Breast epithelium (tissue), 3 donors: ENCODE measurements around the gene ITGA6.

Source experiments
- POLR2A ChIP-seq: fragments of 450-650 bp; IDR thresholded peaks from one replicate; pipeline ENCODE4 v1.6.1; 2016; ENCODE audit warnings: antibody characterized with exemption, mild to moderate bottlenecking, moderate library complexity
- POLR2AphosphoS5 ChIP-seq, 3 donors: sonication (generic); formaldehyde crosslinking; IDR thresholded peaks; one replicate each; pipeline ENCODE4 v1.6.1; 2017; ENCODE audit warnings: antibody characterized with exemption in 3 of 3
- TF ChIP-seq, protein P1 (sequence below), 3 donors: fragments of 450-650 bp; IDR thresholded peaks; one replicate each; pipeline ENCODE4 v1.5.1; 2016 to 2017; ENCODE audit warnings: antibody characterized with exemption in 3 of 3, mild to moderate bottlenecking in 3 of 3, moderate library complexity in 3 of 3

DNA sequence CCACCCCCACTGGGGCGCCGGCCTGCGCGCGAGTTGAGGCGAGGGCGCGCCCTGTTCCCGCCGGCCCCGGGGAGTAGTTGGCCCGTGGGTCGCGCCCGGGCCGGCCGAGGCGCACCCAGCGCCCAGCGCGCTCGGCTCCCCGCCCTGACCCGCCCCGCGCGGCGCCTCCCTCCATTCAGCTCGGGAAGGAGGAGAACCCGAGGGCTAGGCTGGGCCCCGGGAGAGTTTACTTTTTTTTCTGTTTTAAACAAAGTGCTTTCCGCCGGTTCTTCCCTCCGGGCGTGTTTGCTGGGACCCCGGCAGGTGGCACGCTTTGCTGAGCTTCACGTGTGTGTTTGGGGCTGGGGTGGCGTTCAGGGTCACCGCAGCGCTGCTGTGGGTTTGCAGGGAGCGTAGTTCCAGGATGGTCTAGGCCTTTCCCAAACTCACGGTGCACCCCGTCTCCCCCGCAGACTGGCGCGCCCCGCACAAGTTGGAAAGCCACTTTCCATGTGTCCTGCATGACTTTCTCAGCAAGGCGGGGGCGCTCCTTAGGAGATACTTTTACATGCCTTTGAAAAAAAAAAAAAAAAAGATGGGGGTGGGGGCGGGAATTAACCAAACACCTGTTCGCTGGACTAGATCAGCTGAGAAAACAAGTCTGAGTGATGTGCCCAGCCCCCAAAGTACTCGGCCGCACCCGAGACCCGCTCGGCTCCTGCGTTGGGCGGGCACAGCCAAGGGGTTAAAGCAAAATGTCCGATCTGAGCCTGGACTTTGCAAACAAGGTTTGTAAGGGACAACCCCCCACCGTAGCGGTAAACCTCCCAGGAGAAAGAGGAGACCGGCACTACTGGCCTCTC, 825 bp downstream of the ITGA6 start:
- TF ChIP-seq, protein P1, sequence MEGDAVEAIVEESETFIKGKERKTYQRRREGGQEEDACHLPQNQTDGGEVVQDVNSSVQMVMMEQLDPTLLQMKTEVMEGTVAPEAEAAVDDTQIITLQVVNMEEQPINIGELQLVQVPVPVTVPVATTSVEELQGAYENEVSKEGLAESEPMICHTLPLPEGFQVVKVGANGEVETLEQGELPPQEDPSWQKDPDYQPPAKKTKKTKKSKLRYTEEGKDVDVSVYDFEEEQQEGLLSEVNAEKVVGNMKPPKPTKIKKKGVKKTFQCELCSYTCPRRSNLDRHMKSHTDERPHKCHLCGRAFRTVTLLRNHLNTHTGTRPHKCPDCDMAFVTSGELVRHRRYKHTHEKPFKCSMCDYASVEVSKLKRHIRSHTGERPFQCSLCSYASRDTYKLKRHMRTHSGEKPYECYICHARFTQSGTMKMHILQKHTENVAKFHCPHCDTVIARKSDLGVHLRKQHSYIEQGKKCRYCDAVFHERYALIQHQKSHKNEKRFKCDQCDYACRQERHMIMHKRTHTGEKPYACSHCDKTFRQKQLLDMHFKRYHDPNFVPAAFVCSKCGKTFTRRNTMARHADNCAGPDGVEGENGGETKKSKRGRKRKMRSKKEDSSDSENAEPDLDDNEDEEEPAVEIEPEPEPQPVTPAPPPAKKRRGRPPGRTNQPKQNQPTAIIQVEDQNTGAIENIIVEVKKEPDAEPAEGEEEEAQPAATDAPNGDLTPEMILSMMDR (IDR thresholded peaks at IDR 0.05): no peak
- TF ChIP-seq POLR2AphosphoS5 (IDR thresholded peaks at IDR 0.05): no peak
- no peak for TF ChIP-seq POLR2A
